GM23338 (cell line): ENCODE measurements around the gene CD86.

Experiments
- CREB1 ChIP-seq: fragments of 250-450 bp; sonication (Bioruptor Pico); IDR thresholded peaks from 2 replicates; pipeline ENCODE4 v1.5.0; 2020; ENCODE audit warnings: low read depth, mild to moderate bottlenecking, moderate library complexity
- CTCF ChIP-seq, 2 experiments: fragments of 200-600 bp in 1 of 2; sonication (generic) in 1 of 2; conservative IDR thresholded peaks; 2 replicates each; pipeline versions ENCODE4 v1.5.1 to v1.6.1; 2016 to 2017; ENCODE audit warnings: antibody characterized with exemption in 2 of 2, low read depth in 2 of 2, mild to moderate bottlenecking in 2 of 2, moderate library complexity in 1 of 2
- EZH2 ChIP-seq: fragments of 200-600 bp; sonication (generic); IDR thresholded peaks from one replicate; pipeline ENCODE4 v1.8.0; 2017; ENCODE audit warnings: antibody characterized with exemption, mild to moderate bottlenecking, low read depth; ENCODE audit not compliant: unreplicated experiment
- EZH2phosphoT487 ChIP-seq: fragments of 200-600 bp; sonication (generic); IDR thresholded peaks from one replicate; pipeline ENCODE4 v1.8.1; 2018; ENCODE audit warnings: antibody characterized with exemption; ENCODE audit not compliant: unreplicated experiment
- POLR2AphosphoS5 ChIP-seq: IDR thresholded peaks from 2 replicates; pipeline ENCODE4 v1.6.1; 2016; ENCODE audit warnings: antibody characterized with exemption, low read depth
- ZNF331 ChIP-seq: fragments of 250-450 bp; sonication (Bioruptor Pico); IDR thresholded peaks from 2 replicates; pipeline ENCODE4 v1.5.0; 2020; ENCODE audit warnings: low read depth, mild to moderate bottlenecking, moderate library complexity
- TF ChIP-seq, protein P1 (sequence below): IDR thresholded peaks from 2 replicates; pipeline ENCODE4 v1.6.1; 2016; ENCODE audit warnings: antibody characterized with exemption
- TF ChIP-seq, protein P2 (sequence below): IDR thresholded peaks from one replicate; pipeline ENCODE4 v1.6.1; 2018; ENCODE audit warnings: antibody characterized with exemption; ENCODE audit not compliant: unreplicated experiment

GRCh38 chr3:122146466-122146865 is 91.3 kb downstream of the CD86 start:
- no peak for TF ChIP-seq CTCF (conservative IDR thresholded peaks at IDR 0.05; ENCODE audit: low read depth in 2 of 2)
- TF ChIP-seq CREB1, result no peak
- TF ChIP-seq, protein P1, sequence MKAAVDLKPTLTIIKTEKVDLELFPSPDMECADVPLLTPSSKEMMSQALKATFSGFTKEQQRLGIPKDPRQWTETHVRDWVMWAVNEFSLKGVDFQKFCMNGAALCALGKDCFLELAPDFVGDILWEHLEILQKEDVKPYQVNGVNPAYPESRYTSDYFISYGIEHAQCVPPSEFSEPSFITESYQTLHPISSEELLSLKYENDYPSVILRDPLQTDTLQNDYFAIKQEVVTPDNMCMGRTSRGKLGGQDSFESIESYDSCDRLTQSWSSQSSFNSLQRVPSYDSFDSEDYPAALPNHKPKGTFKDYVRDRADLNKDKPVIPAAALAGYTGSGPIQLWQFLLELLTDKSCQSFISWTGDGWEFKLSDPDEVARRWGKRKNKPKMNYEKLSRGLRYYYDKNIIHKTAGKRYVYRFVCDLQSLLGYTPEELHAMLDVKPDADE, result no peak
- TF ChIP-seq, protein P2, sequence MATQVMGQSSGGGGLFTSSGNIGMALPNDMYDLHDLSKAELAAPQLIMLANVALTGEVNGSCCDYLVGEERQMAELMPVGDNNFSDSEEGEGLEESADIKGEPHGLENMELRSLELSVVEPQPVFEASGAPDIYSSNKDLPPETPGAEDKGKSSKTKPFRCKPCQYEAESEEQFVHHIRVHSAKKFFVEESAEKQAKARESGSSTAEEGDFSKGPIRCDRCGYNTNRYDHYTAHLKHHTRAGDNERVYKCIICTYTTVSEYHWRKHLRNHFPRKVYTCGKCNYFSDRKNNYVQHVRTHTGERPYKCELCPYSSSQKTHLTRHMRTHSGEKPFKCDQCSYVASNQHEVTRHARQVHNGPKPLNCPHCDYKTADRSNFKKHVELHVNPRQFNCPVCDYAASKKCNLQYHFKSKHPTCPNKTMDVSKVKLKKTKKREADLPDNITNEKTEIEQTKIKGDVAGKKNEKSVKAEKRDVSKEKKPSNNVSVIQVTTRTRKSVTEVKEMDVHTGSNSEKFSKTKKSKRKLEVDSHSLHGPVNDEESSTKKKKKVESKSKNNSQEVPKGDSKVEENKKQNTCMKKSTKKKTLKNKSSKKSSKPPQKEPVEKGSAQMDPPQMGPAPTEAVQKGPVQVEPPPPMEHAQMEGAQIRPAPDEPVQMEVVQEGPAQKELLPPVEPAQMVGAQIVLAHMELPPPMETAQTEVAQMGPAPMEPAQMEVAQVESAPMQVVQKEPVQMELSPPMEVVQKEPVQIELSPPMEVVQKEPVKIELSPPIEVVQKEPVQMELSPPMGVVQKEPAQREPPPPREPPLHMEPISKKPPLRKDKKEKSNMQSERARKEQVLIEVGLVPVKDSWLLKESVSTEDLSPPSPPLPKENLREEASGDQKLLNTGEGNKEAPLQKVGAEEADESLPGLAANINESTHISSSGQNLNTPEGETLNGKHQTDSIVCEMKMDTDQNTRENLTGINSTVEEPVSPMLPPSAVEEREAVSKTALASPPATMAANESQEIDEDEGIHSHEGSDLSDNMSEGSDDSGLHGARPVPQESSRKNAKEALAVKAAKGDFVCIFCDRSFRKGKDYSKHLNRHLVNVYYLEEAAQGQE, result no peak
- TF ChIP-seq POLR2AphosphoS5, result no peak
- no peak for TF ChIP-seq EZH2phosphoT487
- TF ChIP-seq EZH2, result no peak
- TF ChIP-seq ZNF331 (CRISPR knock-in tag), result no peak
